Measurements from ENCODE around the gene FRMD4A.

The FRMD4A gene

GRCh38 chr10:14356921-14357320, 26.2 kb upstream of the FRMD4A start:
- ATAC-seq (no peak), DNase-seq (no peak)
- H3K9me3 Mint-ChIP-seq, result no peaks in the 10 kb centered on the region
- no peak overlapping the region for H3K27ac Mint-ChIP-seq
- H3K4me1 Mint-ChIP-seq, result no peaks in the 10 kb centered on the region
- peaks cover 51% of the 10 kb centered on the region for H3K27me3 Mint-ChIP-seq
- H3K4me3 Mint-ChIP-seq, result no peak overlapping the region

GRCh38 chr10:14355750-14356149, 25.0 kb upstream of the FRMD4A start:
- DNase-seq, result no peak
- Mint-ChIP-seq H3K9me3 (no peaks in the 10 kb centered on the region), H3K4me3 (no peak overlapping the region), H3K4me1 (no peaks in the 10 kb centered on the region), H3K27me3 (peaks cover 42% of the 10 kb centered on the region), H3K27ac (no peak overlapping the region)
- ATAC-seq, result no peak

- H3K4me3 Mint-ChIP-seq, result no peak overlapping the region
- H3K4me1 Mint-ChIP-seq, result no peaks in the 10 kb centered on the region
- peaks cover 44% of the 10 kb centered on the region for H3K27me3 Mint-ChIP-seq
- DNase-seq, result no peak
- no peak overlapping the region for H3K27ac Mint-ChIP-seq
- no peaks in the 10 kb centered on the region for H3K9me3 Mint-ChIP-seq
- ATAC-seq, result no peak
Measured at GRCh38 chr10:14353291-14353913, 22.7 kb upstream of the FRMD4A start.

GRCh38 chr10:14350006-14350405, 19.3 kb upstream of the FRMD4A start:
- H3K9me3 Mint-ChIP-seq, result no peaks in the 10 kb centered on the region
- no peak overlapping the region for H3K27ac Mint-ChIP-seq
- H3K4me1 Mint-ChIP-seq, result no peaks in the 10 kb centered on the region
- DNase-seq (no peak), ATAC-seq (no peak)
- H3K4me3 Mint-ChIP-seq, result no peak overlapping the region
- H3K27me3 Mint-ChIP-seq, result peaks cover 31% of the 10 kb centered on the region

- no peaks in the 10 kb centered on the region for H3K9me3 Mint-ChIP-seq
- H3K27me3 Mint-ChIP-seq, result peaks cover 27% of the 10 kb centered on the region
- no peak overlapping the region for H3K27ac Mint-ChIP-seq
- DNase-seq, result no peak
- H3K4me3 Mint-ChIP-seq, result no peak overlapping the region
- no peak for ATAC-seq
- H3K4me1 Mint-ChIP-seq, result no peaks in the 10 kb centered on the region
Measured at GRCh38 chr10:14349081-14349480, 18.4 kb upstream of the FRMD4A start.

- Mint-ChIP-seq H3K27ac (no peak overlapping the region), H3K4me3 (no peak overlapping the region), H3K27me3 (peaks cover 30% of the 10 kb centered on the region), H3K4me1 (peaks cover 6% of the 10 kb centered on the region), H3K9me3 (no peaks in the 10 kb centered on the region)
- no peak for ATAC-seq
- no peak for DNase-seq
Measured at GRCh38 chr10:14345262-14345661, 14.5 kb upstream of the FRMD4A start.

- H3K27me3 Mint-ChIP-seq, result peaks cover 49% of the 10 kb centered on the region
- H3K27ac Mint-ChIP-seq, result no peak overlapping the region
- peaks cover 6% of the 10 kb centered on the region for H3K4me1 Mint-ChIP-seq
- no peak for DNase-seq
- H3K4me3 Mint-ChIP-seq, result no peak overlapping the region
- ATAC-seq, result no peak
- H3K9me3 Mint-ChIP-seq, result no peaks in the 10 kb centered on the region
Measured at GRCh38 chr10:14340051-14340744, 9.5 kb upstream of the FRMD4A start.

- Mint-ChIP-seq H3K27me3 (peaks cover 53% of the 10 kb centered on the region), H3K27ac (no peak overlapping the region)
Measured at GRCh38 chr10:14336736-14337135, 6.0 kb upstream of the FRMD4A start.

GRCh38 chr10:14334771-14335170, 4.0 kb upstream of the FRMD4A start:
- no peaks in the 10 kb centered on the region for H3K9me3 Mint-ChIP-seq
- H3K4me1 Mint-ChIP-seq, result no peaks in the 10 kb centered on the region
- H3K27ac Mint-ChIP-seq, result no peak overlapping the region
- ATAC-seq (no peak), DNase-seq (no peak)
- peaks cover 56% of the 10 kb centered on the region for H3K27me3 Mint-ChIP-seq
- H3K4me3 Mint-ChIP-seq, result no peak overlapping the region

More at GRCh38 chr10:14336736-14337135, 6.0 kb upstream of the FRMD4A start:
- DNase-seq, result no peak
- Mint-ChIP-seq H3K4me3 (no peak overlapping the region), H3K4me1 (no peaks in the 10 kb centered on the region), H3K9me3 (no peaks in the 10 kb centered on the region)
- no peak for ATAC-seq

GRCh38 chr10:14333606-14334005, 2.9 kb upstream of the FRMD4A start:
- Mint-ChIP-seq H3K9me3 (no peaks in the 10 kb centered on the region), H3K4me1 (no peaks in the 10 kb centered on the region), H3K4me3 (no peak overlapping the region), H3K27ac (peak overlapping the region in 1 of 2 donors; percentile 40), H3K27me3 (peaks cover 66% of the 10 kb centered on the region)
- ATAC-seq (no peak), DNase-seq (no peak)

GRCh38 chr10:14332903-14333302, 2.2 kb upstream of the FRMD4A start:
- H3K27me3 Mint-ChIP-seq, result peaks cover 70% of the 10 kb centered on the region
- no peak overlapping the region for H3K27ac Mint-ChIP-seq
- no peak overlapping the region for H3K4me3 Mint-ChIP-seq
- DNase-seq, result no peak
- ATAC-seq, result no peak
- H3K9me3 Mint-ChIP-seq, result no peaks in the 10 kb centered on the region
- H3K4me1 Mint-ChIP-seq, result no peaks in the 10 kb centered on the region

- no peak for DNase-seq
- H3K27ac Mint-ChIP-seq, result peak overlapping the region in 1 of 2 donors; percentile 64
- no peaks in the 10 kb centered on the region for H3K4me1 Mint-ChIP-seq
- H3K9me3 Mint-ChIP-seq, result no peaks in the 10 kb centered on the region
- no peak overlapping the region for H3K4me3 Mint-ChIP-seq
- no peak for ATAC-seq
- peaks cover 74% of the 10 kb centered on the region for H3K27me3 Mint-ChIP-seq
Measured at GRCh38 chr10:14329746-14330173, 964 bp downstream of the FRMD4A start.

GRCh38 chr10:14328881-14329672, 1.6 kb downstream of the FRMD4A start:
- Mint-ChIP-seq H3K27me3 (peaks cover 72% of the 10 kb centered on the region), H3K27ac (no peak overlapping the region), H3K4me1 (no peaks in the 10 kb centered on the region), H3K9me3 (no peaks in the 10 kb centered on the region), H3K4me3 (no peak overlapping the region)
- ATAC-seq (no peak), DNase-seq (no peak)

GRCh38 chr10:14327527-14327926, 3.2 kb downstream of the FRMD4A start:
- ATAC-seq, result peak; percentile 35
- Mint-ChIP-seq H3K27ac (no peak overlapping the region), H3K9me3 (no peaks in the 10 kb centered on the region), H3K4me1 (no peaks in the 10 kb centered on the region), H3K4me3 (no peak overlapping the region), H3K27me3 (peaks cover 56% of the 10 kb centered on the region)
- no peak for DNase-seq

- H3K9me3 Mint-ChIP-seq, result no peaks in the 10 kb centered on the region
- ATAC-seq (no peak), DNase-seq (no peak)
- no peaks in the 10 kb centered on the region for H3K4me1 Mint-ChIP-seq
- no peak overlapping the region for H3K4me3 Mint-ChIP-seq
- H3K27me3 Mint-ChIP-seq, result peaks cover 59% of the 10 kb centered on the region
- H3K27ac Mint-ChIP-seq, result peak overlapping the region in 1 of 2 donors; percentile 53
Measured at GRCh38 chr10:14326581-14326980, 4.1 kb downstream of the FRMD4A start.

Data from stimulated activated naive CD8-positive, alpha-beta T cell treated with anti-CD3 and anti-CD28 coated beads, Interleukin-15, amount 100 ng/mL, for 72 hours (primary cell).